Liver (tissue), 9 donors: ENCODE data around the gene FLT1. TPM values are rescaled to one million over a fixed set of nuclear protein-coding genes. Genes with fewer than 3 reads are reported as not detected.

Experiments used
- DNase-seq: peaks from one replicate; pipeline ENCODE4 v3.0.0-alpha.2; 2017; ENCODE audit warnings: low spot score
- H3K27ac ChIP-seq, 2 donors: one replicate each; pipeline ENCODE4 v1.7.0; 2013; ENCODE audit warnings: inconsistent platforms in 2 of 2, low read length in 2 of 2, control low read depth in 1 of 2, low read depth in 1 of 2, mild to moderate bottlenecking in 1 of 2
- H3K27me3 ChIP-seq, 4 donors: one replicate each; pipeline versions ENCODE4 v1.6.1 to v1.7.0; 2013; ENCODE audit warnings: low read length in 3 of 4, inconsistent platforms in 1 of 4, mild to moderate bottlenecking in 1 of 4, moderate library complexity in 1 of 4; ENCODE audit not compliant: control insufficient read depth in 4 of 4, insufficient read depth in 4 of 4
- H3K36me3 ChIP-seq, 4 donors: one replicate each; pipeline versions ENCODE4 v1.6.1 to v1.7.0; 2013; ENCODE audit warnings: low read length in 3 of 4, mild to moderate bottlenecking in 3 of 4, low read depth in 1 of 4, moderate library complexity in 1 of 4; ENCODE audit not compliant: control insufficient read depth in 4 of 4, insufficient read depth in 3 of 4
- H3K4me1 ChIP-seq, 4 donors: one replicate each; pipeline versions ENCODE4 v1.6.1 to v1.7.0; 2013; ENCODE audit warnings: low read length in 3 of 4, mild to moderate bottlenecking in 3 of 4, moderate library complexity in 1 of 4; ENCODE audit not compliant: control insufficient read depth in 4 of 4, insufficient read depth in 4 of 4
- H3K4me3 ChIP-seq, 3 donors: one replicate each; pipeline versions ENCODE4 v1.6.1 to v1.7.0; 2013; ENCODE audit warnings: low read length in 3 of 3, control low read depth in 1 of 3, low read depth in 1 of 3, mild to moderate bottlenecking in 1 of 3
- H3K9ac ChIP-seq, 2 donors: one replicate each; pipeline ENCODE4 v1.7.0; 2013; ENCODE audit warnings: low read length in 2 of 2, mild to moderate bottlenecking in 2 of 2, moderate library complexity in 2 of 2, control low read depth in 1 of 2, low read depth in 1 of 2
- H3K9me3 ChIP-seq, 4 donors: one replicate each; pipeline versions ENCODE4 v1.6.1 to v1.7.0; 2013; ENCODE audit warnings: low read length in 3 of 4; ENCODE audit not compliant: control insufficient read depth in 4 of 4
- CTCF ChIP-seq: fragments of 150-350 bp; IDR thresholded peaks from 2 replicates; pipeline ENCODE4 v1.5.1; 2017; ENCODE audit warnings: improper control_type of control experiment, low read depth, low read length; ENCODE audit not compliant: missing input control
- EGR1 ChIP-seq, 2 donors: IDR thresholded peaks; 2 replicates each; pipeline ENCODE4 v1.6.1; 2016 to 2018; ENCODE audit warnings: antibody characterized with exemption in 2 of 2, low read depth in 2 of 2
- FOXA1 ChIP-seq: IDR thresholded peaks from 2 replicates; pipeline ENCODE4 v1.6.1; 2016; ENCODE audit warnings: antibody characterized with exemption
- FOXA2 ChIP-seq: IDR thresholded peaks from 2 replicates; pipeline ENCODE4 v1.6.1; 2016; ENCODE audit warnings: antibody characterized with exemption
- GABPA ChIP-seq, 2 donors: IDR thresholded peaks in 1 of 2; conservative IDR thresholded peaks in 1 of 2; 2 replicates each; pipeline ENCODE4 v1.6.1; 2016; ENCODE audit warnings: antibody characterized with exemption in 2 of 2, mild to moderate bottlenecking in 1 of 2, moderate library complexity in 1 of 2
- HNF4A ChIP-seq, 2 donors: conservative IDR thresholded peaks; 2 replicates each; pipeline ENCODE4 v1.6.1; 2016; ENCODE audit warnings: antibody characterized with exemption in 2 of 2, mild to moderate bottlenecking in 2 of 2
- HNF4G ChIP-seq: IDR thresholded peaks from 2 replicates; pipeline ENCODE4 v1.6.1; 2016; ENCODE audit warnings: antibody characterized with exemption
- JUND ChIP-seq, 2 donors: IDR thresholded peaks; 2 replicates each; pipeline ENCODE4 v1.6.1; 2016; ENCODE audit warnings: antibody characterized with exemption in 2 of 2
- NR2F2 ChIP-seq: IDR thresholded peaks from 2 replicates; pipeline ENCODE4 v1.6.1; 2016; ENCODE audit warnings: antibody characterized with exemption
- RAD21 ChIP-seq, 2 donors: IDR thresholded peaks; 2 replicates each; pipeline ENCODE4 v1.6.1; 2016; ENCODE audit warnings: antibody characterized with exemption in 2 of 2, mild to moderate bottlenecking in 2 of 2
- REST ChIP-seq: IDR thresholded peaks from 2 replicates; pipeline ENCODE4 v1.6.1; 2016; ENCODE audit warnings: antibody characterized with exemption, mild to moderate bottlenecking
- RXRA ChIP-seq, 2 donors: IDR thresholded peaks; 2 replicates each; pipeline ENCODE4 v1.6.1; 2017 to 2018; ENCODE audit warnings: antibody characterized with exemption in 2 of 2, mild to moderate bottlenecking in 1 of 2
- SP1 ChIP-seq: IDR thresholded peaks from 2 replicates; pipeline ENCODE4 v1.6.1; 2018; ENCODE audit warnings: antibody characterized with exemption, mild to moderate bottlenecking
- TAF1 ChIP-seq: conservative IDR thresholded peaks from 2 replicates; pipeline ENCODE4 v1.6.1; 2016; ENCODE audit warnings: antibody characterized with exemption, mild to moderate bottlenecking
- YY1 ChIP-seq: IDR thresholded peaks from 2 replicates; pipeline ENCODE4 v1.6.1; 2016; ENCODE audit warnings: antibody characterized with exemption, mild to moderate bottlenecking
- WGBS: extraction: QIAGEN DNeasy Blood & Tissue Kit; methylation state at CpG from one replicate; pipeline ENCODE4 v1.1.7; 2013; 5-methylcytosine and 5-hydroxymethylcytosine counted together
- polyA plus RNA-seq, 2 donors: library from polyadenylated mRNA; stranded (reverse) in 1 of 2; unstranded in 1 of 2; fragments of 200-250 nt in 1 of 2; fragments of >200 nt in 1 of 2; fragmentation: Nextera tagmentation in 1 of 2; extraction: Ambion mirVana in 1 of 2; gene quantifications; one replicate each; pipeline versions ENCODE4 v1.2.1 to v1.2.3, GENCODE V29; 2013 to 2015
- total RNA-seq, 2 donors: library from RNA; depleted of rRNA; stranded (reverse); fragments of >200 nt; gene quantifications; one replicate each; pipeline ENCODE4 v1.2.3, GENCODE V29; 2014
- TF ChIP-seq, protein P1 (sequence below): IDR thresholded peaks from 2 replicates; pipeline ENCODE4 v1.6.1; 2016; ENCODE audit warnings: antibody characterized with exemption
- TF ChIP-seq, protein P2 (sequence below): IDR thresholded peaks from 2 replicates; pipeline ENCODE4 v1.6.1; 2016; ENCODE audit warnings: antibody characterized with exemption
- TF ChIP-seq, protein P3 (sequence below): IDR thresholded peaks from 2 replicates; pipeline ENCODE4 v1.6.1; 2016; ENCODE audit warnings: antibody characterized with exemption
- donor health status: healthy.
- donor health status: healthy.
- donor health status: healthy.
- donor health status: healthy.
- donor health status: healthy.

Gene FLT1
- total and polyA plus RNA-seq, 4 donors, result 4.1 to 19.7 (median 9.3) TPM

GRCh38 chr13:28392896-28393505, 101.9 kb downstream of the FLT1 start:
- no peaks in the 10 kb centered on the region for H3K36me3 ChIP-seq
- WGBS, result 87% methylated on average over 5 of the region's 5 CpGs
- H3K9ac ChIP-seq, result no peak overlapping the region

More at GRCh38 chr13:28392896-28393505, 101.9 kb downstream of the FLT1 start:
- no peak for DNase-seq
- H3K4me1 ChIP-seq, result no peaks in the 10 kb centered on the region
- no peak overlapping the region for H3K27ac ChIP-seq
- no peak overlapping the region for H3K4me3 ChIP-seq
- H3K27me3 ChIP-seq, result peaks cover 0 to 6% (median 0%) of the 10 kb centered on the region in 4 donors
- H3K9me3 ChIP-seq, result no peaks in the 10 kb centered on the region
- TF ChIP-seq JUND (IDR thresholded peaks at IDR 0.05) (no peak), RXRA (IDR thresholded peaks at IDR 0.05) (no peak), SP1 (no peak), REST (no peak), GABPA (IDR thresholded peaks at IDR 0.05 in 1 of 2, conservative IDR thresholded peaks at IDR 0.05 in 1 of 2) (no peak), TAF1 (no peak), RAD21 (IDR thresholded peaks at IDR 0.05) (no peak), HNF4A (conservative IDR thresholded peaks at IDR 0.05) (no peak), EGR1 (IDR thresholded peaks at IDR 0.05; ENCODE audit: low read depth in 2 of 2) (no peak), YY1 (no peak), CTCF (no peak), NR2F2 (no peak), FOXA1 (no peak), FOXA2 (no peak), HNF4G (no peak)
- TF ChIP-seq, protein P1, sequence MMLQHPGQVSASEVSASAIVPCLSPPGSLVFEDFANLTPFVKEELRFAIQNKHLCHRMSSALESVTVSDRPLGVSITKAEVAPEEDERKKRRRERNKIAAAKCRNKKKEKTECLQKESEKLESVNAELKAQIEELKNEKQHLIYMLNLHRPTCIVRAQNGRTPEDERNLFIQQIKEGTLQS, result no peak
- TF ChIP-seq, protein P2, sequence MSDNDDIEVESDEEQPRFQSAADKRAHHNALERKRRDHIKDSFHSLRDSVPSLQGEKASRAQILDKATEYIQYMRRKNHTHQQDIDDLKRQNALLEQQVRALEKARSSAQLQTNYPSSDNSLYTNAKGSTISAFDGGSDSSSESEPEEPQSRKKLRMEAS, result no peak
- TF ChIP-seq, protein P3, sequence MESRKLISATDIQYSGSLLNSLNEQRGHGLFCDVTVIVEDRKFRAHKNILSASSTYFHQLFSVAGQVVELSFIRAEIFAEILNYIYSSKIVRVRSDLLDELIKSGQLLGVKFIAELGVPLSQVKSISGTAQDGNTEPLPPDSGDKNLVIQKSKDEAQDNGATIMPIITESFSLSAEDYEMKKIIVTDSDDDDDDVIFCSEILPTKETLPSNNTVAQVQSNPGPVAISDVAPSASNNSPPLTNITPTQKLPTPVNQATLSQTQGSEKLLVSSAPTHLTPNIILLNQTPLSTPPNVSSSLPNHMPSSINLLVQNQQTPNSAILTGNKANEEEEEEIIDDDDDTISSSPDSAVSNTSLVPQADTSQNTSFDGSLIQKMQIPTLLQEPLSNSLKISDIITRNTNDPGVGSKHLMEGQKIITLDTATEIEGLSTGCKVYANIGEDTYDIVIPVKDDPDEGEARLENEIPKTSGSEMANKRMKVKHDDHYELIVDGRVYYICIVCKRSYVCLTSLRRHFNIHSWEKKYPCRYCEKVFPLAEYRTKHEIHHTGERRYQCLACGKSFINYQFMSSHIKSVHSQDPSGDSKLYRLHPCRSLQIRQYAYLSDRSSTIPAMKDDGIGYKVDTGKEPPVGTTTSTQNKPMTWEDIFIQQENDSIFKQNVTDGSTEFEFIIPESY, result no peak
